HG03280 (cell line): ENCODE measurements around the gene RAP1GAP2.
"Not testable (repeated sequence)": the region's sequence is repeated elsewhere in the genome, so short reads cannot be mapped to it uniquely, and the experiment has no call there.

Source experiments
- ATAC-seq: cut with Tn5 transposase; IDR thresholded peaks from one replicate; pipeline ENCODE4 v1.9.1; 2021; ENCODE audit warnings: mild to moderate bottlenecking, moderate library complexity; ENCODE audit not compliant: unreplicated experiment

RAP1GAP2 gene

GRCh38 chr17:2880050-2880449 is 83.8 kb downstream of the RAP1GAP2 start:
- ATAC-seq = no peak

GRCh38 chr17:2881295-2881694 is 85.1 kb downstream of the RAP1GAP2 start:
- no peak for ATAC-seq

DNA sequence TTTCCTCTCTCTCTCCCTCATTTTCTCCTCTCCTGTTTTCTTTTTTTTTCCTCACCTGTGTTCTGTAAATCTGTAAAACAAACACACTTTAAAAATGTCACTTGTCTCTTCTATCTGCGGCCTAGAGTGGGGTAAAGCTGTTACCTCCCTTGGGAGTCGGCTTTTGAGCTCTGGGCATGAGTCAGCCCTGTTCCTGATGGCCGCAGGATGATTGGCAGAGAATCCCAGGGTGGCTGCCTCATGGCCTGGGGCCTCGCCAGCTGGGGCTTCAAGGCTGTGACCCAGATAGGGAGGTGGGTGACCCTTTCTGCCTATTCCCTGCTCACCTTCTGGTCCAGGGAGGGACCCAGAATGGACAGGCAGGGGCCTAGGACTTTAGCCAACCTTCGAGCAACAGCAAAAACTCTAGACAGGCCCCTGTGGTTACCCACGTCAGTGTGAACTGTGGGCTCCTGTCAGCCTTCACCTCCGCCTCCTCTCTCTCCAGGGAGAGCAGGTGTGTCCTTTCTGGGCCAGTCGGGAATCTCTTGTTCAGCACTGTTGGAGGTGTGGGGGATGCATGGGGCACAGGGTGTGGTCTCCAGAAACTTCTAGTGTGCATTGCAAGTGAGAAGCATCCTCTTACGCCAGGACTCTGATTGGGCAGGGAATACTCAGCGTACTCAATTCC is 87.4 kb downstream of the RAP1GAP2 start:
- ATAC-seq = no peak

DNA sequence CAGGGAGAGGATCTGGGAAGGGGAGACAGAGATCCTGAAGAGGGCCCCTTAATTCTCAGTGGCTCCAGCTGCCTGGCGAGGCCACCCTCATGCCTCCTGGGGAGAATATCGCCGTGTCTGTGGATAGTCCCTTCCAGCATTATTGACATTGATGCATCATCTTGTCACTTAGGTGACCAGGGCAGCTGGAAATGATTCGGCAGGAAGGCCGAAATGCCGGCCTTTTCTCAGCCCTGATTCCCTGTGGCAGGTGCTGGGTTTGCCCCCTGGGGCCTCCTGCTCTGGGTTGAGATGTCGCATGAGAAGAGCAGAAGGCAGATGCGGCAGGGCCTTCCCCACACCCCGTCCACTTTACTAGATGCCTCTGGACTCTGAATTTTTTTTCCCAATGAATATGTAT is 89.5 kb downstream of the RAP1GAP2 start:
- ATAC-seq = no peak

DNA sequence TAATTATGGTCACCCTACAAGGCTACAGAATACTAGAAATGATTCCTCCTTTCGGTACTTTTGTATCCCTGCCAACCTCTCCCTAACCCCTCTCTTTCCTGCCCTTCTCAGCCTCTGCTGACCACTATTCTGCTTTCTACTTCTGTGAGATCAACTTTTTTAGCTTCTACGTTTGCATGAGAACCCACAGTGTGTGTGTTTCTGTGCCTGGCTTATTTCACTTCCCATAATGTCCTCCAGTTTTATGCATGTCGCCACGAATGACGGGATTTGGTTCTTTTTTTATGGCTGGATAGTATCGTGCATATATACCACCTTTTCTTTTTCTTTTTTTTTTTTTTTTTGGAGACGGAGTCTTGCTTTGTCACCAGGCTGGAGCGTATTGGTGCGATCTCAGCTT is 92.1 kb downstream of the RAP1GAP2 start:
- no peak for ATAC-seq

DNA sequence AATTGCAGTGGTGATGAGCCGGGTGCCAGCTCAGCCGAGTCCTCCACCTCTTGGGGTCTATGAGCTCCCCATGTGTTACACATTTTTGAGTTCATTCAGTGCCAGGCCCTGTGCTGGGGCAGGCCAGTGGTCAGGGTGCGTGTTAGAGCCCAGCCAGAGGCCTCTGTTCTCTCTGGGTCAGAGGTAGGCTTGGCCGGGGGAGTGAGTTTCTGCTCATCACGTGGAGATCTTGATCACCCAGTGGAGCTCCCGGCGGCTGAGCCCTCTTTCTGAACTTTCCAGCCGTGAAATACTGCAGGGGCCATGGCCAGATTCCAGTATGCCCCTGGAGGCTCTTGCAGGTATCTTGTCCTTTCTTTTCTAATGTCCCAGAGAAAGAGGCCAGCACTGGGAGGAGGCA is 93.0 kb downstream of the RAP1GAP2 start:
- no peak for ATAC-seq

- ATAC-seq = not testable (repeated sequence)
Observed at GRCh38 chr17:2890778-2891177, 94.5 kb downstream of the RAP1GAP2 start.

GRCh38 chr17:2892305-2892971 is 96.2 kb downstream of the RAP1GAP2 start:
- ATAC-seq = no peak

- ATAC-seq = no peak
Observed at GRCh38 chr17:2893422-2893914, 97.2 kb downstream of the RAP1GAP2 start.

DNA sequence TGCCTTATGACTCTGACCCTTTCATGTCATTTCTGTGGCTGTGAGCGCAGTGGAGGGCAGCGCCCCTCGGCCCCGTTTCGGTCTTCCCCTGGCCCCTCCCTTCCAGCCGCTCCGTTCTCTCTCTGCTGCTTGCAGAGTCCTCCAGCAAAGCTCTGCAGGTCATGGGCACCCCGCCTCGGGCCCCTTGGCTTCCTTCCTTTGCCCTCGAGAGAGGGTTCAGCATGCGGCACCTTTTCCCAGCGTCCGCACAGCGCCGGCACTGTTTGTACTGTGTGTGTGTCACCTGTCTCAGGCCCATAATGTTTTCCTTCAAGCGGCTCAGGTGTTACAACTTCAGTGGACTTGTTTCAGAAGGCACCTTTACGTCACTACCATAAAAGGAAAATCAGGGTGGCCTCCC is 98.5 kb downstream of the RAP1GAP2 start:
- ATAC-seq = no peak

DNA sequence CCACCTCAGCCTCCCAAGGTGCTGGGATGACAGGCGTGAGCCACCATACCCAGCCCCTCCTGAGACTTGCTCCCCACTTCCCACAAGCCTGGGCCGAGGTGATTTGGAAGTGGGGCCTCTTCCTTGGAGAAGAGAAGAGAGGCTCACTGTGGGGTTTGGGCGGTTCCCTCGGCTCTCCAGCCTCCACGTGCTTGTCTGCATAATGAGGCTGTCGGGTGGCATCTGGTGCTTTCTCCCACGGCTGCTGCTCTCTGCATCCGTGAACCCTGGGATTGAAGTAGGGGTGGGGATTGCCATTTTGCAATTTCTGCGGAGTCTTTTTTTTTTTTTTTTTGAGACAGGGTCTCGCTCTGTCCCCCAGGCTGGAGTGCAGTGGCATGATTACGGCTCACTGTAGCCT is 101.4 kb downstream of the RAP1GAP2 start:
- ATAC-seq = no peak

DNA sequence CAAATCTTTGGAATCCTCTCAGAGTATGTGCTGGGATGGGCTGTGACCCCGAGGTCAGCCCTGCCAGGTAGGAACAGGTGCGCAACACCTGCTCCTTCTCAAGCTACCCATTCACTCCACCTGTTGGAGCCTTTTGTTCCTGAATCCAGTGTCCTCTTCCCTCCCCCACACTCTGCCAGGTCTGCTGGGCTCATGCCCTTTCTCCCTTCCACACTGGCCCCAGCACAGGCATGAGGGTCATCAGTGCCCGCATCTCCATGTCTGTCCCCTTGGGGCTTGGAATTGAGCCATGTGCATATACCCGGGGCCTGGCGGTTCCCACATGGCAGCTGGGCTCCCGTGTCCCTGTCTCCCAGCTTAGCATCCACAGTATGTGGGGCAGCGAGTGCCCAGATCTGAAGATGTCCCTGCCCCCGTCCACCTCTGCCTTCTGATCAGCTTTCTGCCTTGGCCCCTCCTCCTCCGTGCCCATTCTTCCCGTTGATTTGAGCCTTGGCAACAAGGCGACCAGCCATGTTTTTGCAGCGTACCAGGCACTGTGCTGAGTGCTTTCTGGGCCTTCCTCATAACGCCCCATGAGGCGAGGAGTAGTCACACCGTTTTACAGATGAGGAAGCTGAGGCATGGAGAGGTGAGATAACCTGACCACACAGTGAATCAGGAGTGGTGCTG is 102.2 kb downstream of the RAP1GAP2 start:
- no peak for ATAC-seq

DNA sequence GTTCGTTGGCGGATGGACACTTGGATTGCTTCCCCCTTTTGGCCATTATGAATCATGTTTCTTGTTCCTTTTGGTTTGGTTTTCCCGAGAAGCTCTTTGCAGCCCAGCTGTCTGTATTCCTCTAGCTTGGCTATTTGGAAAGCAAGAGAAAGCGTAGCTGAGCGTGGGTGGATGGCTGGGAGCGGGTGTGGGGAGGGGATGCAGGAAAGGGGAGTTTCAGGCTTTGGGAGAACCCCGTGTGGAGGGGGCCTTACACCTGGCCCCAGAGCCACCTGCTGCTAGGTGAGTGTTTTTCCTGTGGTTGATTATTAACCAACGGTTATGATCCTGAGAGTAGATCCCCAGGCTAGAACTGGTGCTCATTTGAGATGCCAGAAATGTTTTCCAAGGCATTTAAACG is 103.7 kb downstream of the RAP1GAP2 start:
- no peak for ATAC-seq

GRCh38 chr17:2900842-2901241 is 104.6 kb downstream of the RAP1GAP2 start:
- no peak for ATAC-seq

DNA sequence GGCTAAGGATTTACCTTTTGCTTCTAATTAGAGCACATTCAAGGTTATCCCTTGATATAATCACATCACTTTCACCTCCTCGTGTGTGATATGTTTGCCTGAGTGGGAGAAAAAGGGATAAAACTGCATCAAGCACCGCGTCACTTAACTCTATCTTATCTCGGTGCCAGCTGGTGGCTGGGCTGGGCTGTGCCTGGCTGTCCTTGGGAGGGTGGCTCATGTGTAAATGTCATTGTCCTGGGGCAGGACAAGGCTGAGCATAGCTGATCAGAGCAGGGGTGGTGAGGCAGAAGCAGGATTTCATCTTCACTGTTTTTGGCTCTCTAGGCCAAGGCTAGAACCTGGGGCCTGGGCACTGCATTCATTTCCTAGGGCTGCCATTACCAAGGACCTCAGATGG is 105.3 kb downstream of the RAP1GAP2 start:
- no peak for ATAC-seq

GRCh38 chr17:2902546-2902945 is 106.3 kb downstream of the RAP1GAP2 start:
- no peak for ATAC-seq

DNA sequence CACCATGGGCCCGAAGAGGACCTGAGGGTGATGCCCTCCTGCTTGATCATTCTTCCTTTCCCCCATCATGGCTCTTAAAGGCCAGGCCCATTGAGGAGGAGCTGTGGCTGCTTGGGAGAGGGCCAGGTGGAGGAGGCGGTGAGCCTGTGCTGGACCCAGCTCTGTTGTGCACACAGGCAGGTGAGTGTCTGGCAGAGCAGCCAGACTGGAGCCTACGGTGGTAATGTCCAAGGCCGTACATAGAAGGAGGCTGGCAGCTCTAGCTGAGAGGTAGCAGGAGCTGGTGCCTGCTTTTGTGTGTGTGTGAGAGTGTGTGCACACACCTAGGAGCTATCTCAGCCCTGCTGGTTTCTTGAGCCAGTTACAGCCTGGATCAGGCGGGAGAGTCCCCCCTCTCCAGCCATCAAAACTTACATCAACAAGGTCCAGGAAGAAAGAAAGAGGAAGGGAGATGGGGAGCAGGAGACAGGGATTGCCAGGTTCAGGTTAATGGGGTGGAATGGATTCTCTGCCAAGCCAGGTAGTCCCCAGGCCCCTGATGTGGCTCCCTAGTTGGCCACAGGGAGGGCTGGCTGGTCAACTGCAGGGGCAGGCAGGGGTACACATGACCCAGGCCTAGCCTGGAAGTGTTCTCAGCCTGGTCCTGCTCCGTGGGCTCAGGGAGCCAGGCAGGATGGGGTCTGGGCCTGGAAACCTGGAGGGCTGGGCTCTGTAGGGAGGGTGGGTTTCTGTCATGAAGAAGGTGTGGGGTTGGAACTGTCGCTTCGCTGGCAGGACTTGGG is 107.1 kb downstream of the RAP1GAP2 start:
- ATAC-seq = no peak

DNA sequence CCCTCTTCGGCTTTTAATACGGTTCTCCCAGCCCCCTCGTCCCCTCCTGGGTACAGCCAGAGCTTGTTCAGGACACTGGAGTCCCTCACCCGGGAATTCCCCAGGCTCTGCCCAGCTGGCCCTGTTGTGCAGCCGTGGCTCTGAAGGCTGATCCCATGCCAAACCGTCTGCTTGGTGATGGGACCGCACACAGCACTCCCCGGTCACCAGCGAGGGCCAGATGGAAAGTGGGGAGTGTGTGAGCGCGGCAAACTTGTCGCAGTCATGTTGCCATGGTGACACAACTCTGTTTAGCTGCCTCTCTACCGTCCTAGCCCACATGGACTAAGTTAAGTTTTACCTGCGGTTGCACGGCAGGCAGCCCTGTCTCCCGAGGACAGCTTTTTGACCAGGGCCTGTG is 107.9 kb downstream of the RAP1GAP2 start:
- no peak for ATAC-seq

DNA sequence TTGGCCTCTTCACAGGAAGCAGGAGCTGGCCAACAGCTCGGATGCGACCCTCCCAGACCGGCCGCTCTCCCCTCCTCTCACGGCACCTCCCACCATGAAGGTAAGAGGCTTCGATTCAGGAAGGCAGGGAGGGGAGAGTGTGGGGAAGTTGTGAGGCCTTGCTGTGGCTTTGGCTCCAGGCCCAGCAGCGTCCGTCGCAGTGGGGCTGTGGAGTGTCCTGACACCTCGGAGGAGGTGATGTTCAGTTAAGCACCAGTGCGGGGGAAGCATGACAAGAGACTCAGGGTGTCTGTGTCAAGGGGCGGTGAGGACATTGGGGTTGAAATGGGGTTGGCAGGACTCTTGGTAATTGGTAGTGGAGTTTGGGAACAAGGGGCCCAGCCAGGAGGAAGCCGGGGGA is 109.0 kb downstream of the RAP1GAP2 start:
- ATAC-seq = no peak

DNA sequence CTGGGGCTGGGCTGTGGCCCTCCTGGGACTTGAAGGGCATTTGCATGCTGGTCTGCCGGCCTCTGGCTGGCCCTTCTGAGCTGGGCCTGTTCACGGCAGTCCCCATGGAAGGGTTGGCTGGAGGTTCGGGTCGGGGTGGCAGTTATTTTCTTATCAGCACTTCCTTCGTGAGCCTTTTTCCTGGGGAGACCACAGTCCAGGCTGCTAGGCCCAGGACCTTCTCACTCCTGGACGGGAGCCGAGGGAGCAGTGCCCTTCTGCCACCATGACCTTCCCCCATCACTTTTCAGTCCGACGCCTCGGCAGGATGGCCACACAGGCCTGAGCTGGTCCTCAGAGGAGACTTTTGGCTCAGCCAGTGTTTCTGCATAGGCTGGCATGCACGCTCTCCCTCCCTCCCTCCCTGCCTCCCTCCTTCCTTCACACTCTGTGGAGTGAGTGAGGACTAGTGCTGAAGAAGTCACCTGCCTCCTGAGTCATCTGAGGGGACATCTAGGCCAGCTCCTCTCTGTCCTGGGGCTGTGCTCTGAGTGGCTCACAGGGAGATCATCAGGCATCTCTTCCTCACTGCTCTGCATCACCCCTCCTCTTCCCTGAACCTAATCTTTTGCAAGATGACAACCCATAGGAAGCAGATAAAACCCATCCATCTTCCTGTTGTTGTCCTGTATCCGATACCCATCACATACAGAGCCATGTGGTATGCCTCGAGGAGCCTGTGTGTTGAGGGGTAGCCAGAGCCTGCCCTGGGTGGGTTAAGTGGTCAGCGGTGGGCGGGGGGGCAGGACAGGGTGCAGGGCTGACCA is 109.7 kb downstream of the RAP1GAP2 start:
- ATAC-seq = no peak
